ENCODE measurements around the gene FNDC10. TPM values are rescaled to one million over a fixed set of nuclear protein-coding genes. Genes with fewer than 3 reads are reported as not detected.

The FNDC10 gene
- total RNA-seq, 1 donor from 2014 or later, result 7.4 TPM

- H3K4me3 ChIP-seq (ENCODE audit: insufficient read depth, low read depth, low read length), result no peak overlapping the region
- Mint-ChIP-seq H3K27me3 (ENCODE audit: low read depth, unreplicated experiment) (peaks cover 25% of the 10 kb centered on the region), H3K4me3 (ENCODE audit: unreplicated experiment) (no peak overlapping the region), H3K36me3 (ENCODE audit: low read depth, unreplicated experiment) (no peaks in the 10 kb centered on the region), H3K4me1 (ENCODE audit: low read depth, unreplicated experiment) (no peaks in the 10 kb centered on the region), H3K9me3 (ENCODE audit: unreplicated experiment) (no peaks in the 10 kb centered on the region), H3K27ac (ENCODE audit: unreplicated experiment) (no peak overlapping the region)
- no peak for DNase-seq (ENCODE audit: low read depth)
- H2AFZ ChIP-seq (ENCODE audit: low read depth, low read length), result no peak overlapping the region
- no peak overlapping the region for H3K4me2 ChIP-seq (ENCODE audit: low read length)
- peaks cover under 1% of the 10 kb centered on the region for H3K4me1 ChIP-seq (ENCODE audit: insufficient read depth, low read length)
- TF ChIP-seq EZH2 (IDR thresholded peaks at IDR 0.05; ENCODE audit: insufficient read depth, low read length), result no peak
- no peak for TF ChIP-seq CTCF (IDR thresholded peaks at IDR 0.05; ENCODE audit: insufficient read depth, low read depth, low read length)
- no peaks in the 10 kb centered on the region for H3K79me2 ChIP-seq (ENCODE audit: insufficient read depth, low read length)
- H3K9ac ChIP-seq (ENCODE audit: low read length), result no peak overlapping the region
- no peaks in the 10 kb centered on the region for H3K36me3 ChIP-seq (ENCODE audit: insufficient read depth, low read length)
- no peaks in the 10 kb centered on the region for H4K20me1 ChIP-seq (ENCODE audit: insufficient read depth, low read length)
- H3K27me3 ChIP-seq (ENCODE audit: insufficient read depth, low read length), result peaks cover 7% of the 10 kb centered on the region
- FAIRE-seq, result no peak
- H3K27ac ChIP-seq (ENCODE audit: low read depth, low read length), result no peak overlapping the region
- H3K9me3 ChIP-seq (ENCODE audit: insufficient read depth, low read depth, low read length), result no peaks in the 10 kb centered on the region
Measured at GRCh38 chr1:1604374-1605033, 4.6 kb upstream of the FNDC10 start.

- Histone ChIP-seq H3K4me2 (ENCODE audit: low read length) (no peak overlapping the region), H3K9ac (ENCODE audit: low read length) (no peak overlapping the region), H3K9me3 (ENCODE audit: insufficient read depth, low read depth, low read length) (no peaks in the 10 kb centered on the region), H3K27me3 (ENCODE audit: insufficient read depth, low read length) (peaks cover 7% of the 10 kb centered on the region), H3K27ac (ENCODE audit: low read depth, low read length) (no peak overlapping the region), H2AFZ (ENCODE audit: low read depth, low read length) (no peak overlapping the region), H4K20me1 (ENCODE audit: insufficient read depth, low read length) (no peaks in the 10 kb centered on the region), H3K4me3 (ENCODE audit: insufficient read depth, low read depth, low read length) (no peak overlapping the region), H3K4me1 (ENCODE audit: insufficient read depth, low read length) (peaks cover 3% of the 10 kb centered on the region), H3K79me2 (ENCODE audit: insufficient read depth, low read length) (no peaks in the 10 kb centered on the region), H3K36me3 (ENCODE audit: insufficient read depth, low read length) (no peaks in the 10 kb centered on the region)
- H3K4me1 Mint-ChIP-seq (ENCODE audit: low read depth, unreplicated experiment), result no peaks in the 10 kb centered on the region
- H3K4me3 Mint-ChIP-seq (ENCODE audit: unreplicated experiment), result no peak overlapping the region
- TF ChIP-seq EZH2 (IDR thresholded peaks at IDR 0.05; ENCODE audit: insufficient read depth, low read length) (no peak), CTCF (IDR thresholded peaks at IDR 0.05; ENCODE audit: insufficient read depth, low read depth, low read length) (no peak)
- no peaks in the 10 kb centered on the region for H3K9me3 Mint-ChIP-seq (ENCODE audit: unreplicated experiment)
- H3K36me3 Mint-ChIP-seq (ENCODE audit: low read depth, unreplicated experiment), result no peaks in the 10 kb centered on the region
- no peak overlapping the region for H3K27ac Mint-ChIP-seq (ENCODE audit: unreplicated experiment)
- no peak for FAIRE-seq
- DNase-seq (ENCODE audit: low read depth), result no peak
- H3K27me3 Mint-ChIP-seq (ENCODE audit: low read depth, unreplicated experiment), result peaks cover 29% of the 10 kb centered on the region
Measured at GRCh38 chr1:1603671-1604373, 3.9 kb upstream of the FNDC10 start.
